OCI-LY3 (cell line): ENCODE results near the gene CSNK1G2.

Experiments used
- H2AFZ ChIP-seq: fragments of 200-600, 300-600 bp; shearing (Covaris generic); 2 replicates; pipeline ENCODE4 v1.6.0; 2014; ENCODE audit warnings: antibody characterized with exemption, low read depth, low read length
- H3K27ac ChIP-seq: fragments of 200-600, 300-600 bp; sonication (generic); 2 replicates; pipeline ENCODE4 v1.5.1; 2014; ENCODE audit warnings: mild to moderate bottlenecking, low read length, moderate library complexity, mixed read lengths
- H3K27me3 ChIP-seq: fragments of 200-600, 300-600 bp; sonication (generic); 2 replicates; pipeline ENCODE4 v1.6.1; 2014; ENCODE audit warnings: low read depth, low read length, mixed read lengths
- H3K36me3 ChIP-seq: fragments of 200-600, 300-600 bp; sonication (generic); replicated peaks from 2 replicates; pipeline ENCODE3; 2014; ENCODE audit warnings: low read depth, low read length, mixed read lengths
- H3K4me1 ChIP-seq: fragments of 300-600, 200-600 bp; sonication (generic); 2 replicates; pipeline ENCODE4 v1.6.1; 2014; ENCODE audit warnings: low read length, mixed read lengths
- H3K4me2 ChIP-seq: fragments of 200-600, 300-600 bp; sonication (generic); 2 replicates; pipeline ENCODE4 v1.6.1; 2014; ENCODE audit warnings: low read length, mixed read lengths
- H3K4me3 ChIP-seq: fragments of 300-600, 200-600 bp; sonication (generic); 2 replicates; pipeline ENCODE4 v1.5.1; 2014; ENCODE audit warnings: antibody characterized with exemption, mild to moderate bottlenecking, low read length, moderate library complexity
- H3K79me2 ChIP-seq: fragments of 300-600, 200-600 bp; shearing (Covaris generic); 2 replicates; pipeline ENCODE4 v1.6.1; 2014; ENCODE audit warnings: mild to moderate bottlenecking, low read length, mixed read lengths
- H3K9ac ChIP-seq: fragments of 300-600, 200-600 bp; shearing (Covaris generic); 2 replicates; pipeline ENCODE4 v1.6.0; 2014; ENCODE audit warnings: mild to moderate bottlenecking, low read length, moderate library complexity
- H3K9me3 ChIP-seq: fragments of 200-600, 300-600 bp; shearing (Covaris generic); 2 replicates; pipeline ENCODE4 v1.6.1; 2014; ENCODE audit warnings: low read length, mixed read lengths; ENCODE audit not compliant: insufficient read depth
- H4K20me1 ChIP-seq: fragments of 200-600, 300-600 bp; sonication (generic); 2 replicates; pipeline ENCODE4 v1.6.1; 2016; ENCODE audit warnings: low read length, mixed read lengths; ENCODE audit not compliant: insufficient read depth
- EZH2phosphoT487 ChIP-seq: fragments of 200-600 bp; shearing (Covaris generic); IDR thresholded peaks from 2 replicates; pipeline ENCODE4 v1.6.1; 2018; ENCODE audit warnings: antibody characterized with exemption, mixed run types, low read depth
- TF ChIP-seq, protein P1 (sequence below): fragments of 200-600, 300-600 bp; sonication (generic); IDR thresholded peaks from 2 replicates; pipeline ENCODE4 v1.5.1; 2014; ENCODE audit warnings: antibody characterized with exemption, low read length, low read depth

CSNK1G2 gene

GRCh38 chr19:2021453-2022140, 80.6 kb downstream of the CSNK1G2 start:
- Histone ChIP-seq H3K79me2 (no peaks in the 10 kb centered on the region), H4K20me1 (no peaks in the 10 kb centered on the region), H3K27me3 (0 out of 2 replicates have a peak, but pooled peaks cover 5% of the 10 kb centered on the region), H3K9me3 (peaks cover 3% of the 10 kb centered on the region; the same call in 1 of the 2 replicates), H3K4me3 (no peak overlapping the region), H3K4me1 (peaks cover 7% of the 10 kb centered on the region; the same call in 1 of the 2 replicates), H3K27ac (no peak overlapping the region), H3K4me2 (no peak overlapping the region), H3K9ac (no peak overlapping the region), H2AFZ (no peak overlapping the region), H3K36me3 (peaks cover 2% of the 10 kb centered on the region)
- TF ChIP-seq, protein P1, sequence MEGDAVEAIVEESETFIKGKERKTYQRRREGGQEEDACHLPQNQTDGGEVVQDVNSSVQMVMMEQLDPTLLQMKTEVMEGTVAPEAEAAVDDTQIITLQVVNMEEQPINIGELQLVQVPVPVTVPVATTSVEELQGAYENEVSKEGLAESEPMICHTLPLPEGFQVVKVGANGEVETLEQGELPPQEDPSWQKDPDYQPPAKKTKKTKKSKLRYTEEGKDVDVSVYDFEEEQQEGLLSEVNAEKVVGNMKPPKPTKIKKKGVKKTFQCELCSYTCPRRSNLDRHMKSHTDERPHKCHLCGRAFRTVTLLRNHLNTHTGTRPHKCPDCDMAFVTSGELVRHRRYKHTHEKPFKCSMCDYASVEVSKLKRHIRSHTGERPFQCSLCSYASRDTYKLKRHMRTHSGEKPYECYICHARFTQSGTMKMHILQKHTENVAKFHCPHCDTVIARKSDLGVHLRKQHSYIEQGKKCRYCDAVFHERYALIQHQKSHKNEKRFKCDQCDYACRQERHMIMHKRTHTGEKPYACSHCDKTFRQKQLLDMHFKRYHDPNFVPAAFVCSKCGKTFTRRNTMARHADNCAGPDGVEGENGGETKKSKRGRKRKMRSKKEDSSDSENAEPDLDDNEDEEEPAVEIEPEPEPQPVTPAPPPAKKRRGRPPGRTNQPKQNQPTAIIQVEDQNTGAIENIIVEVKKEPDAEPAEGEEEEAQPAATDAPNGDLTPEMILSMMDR: no peak
- no peak for TF ChIP-seq EZH2phosphoT487

- Histone ChIP-seq H3K79me2 (no peaks in the 10 kb centered on the region), H3K27ac (no peak overlapping the region), H3K9ac (no peak overlapping the region), H3K4me1 (peaks cover 6% of the 10 kb centered on the region; the same call in 1 of the 2 replicates), H3K36me3 (peaks cover 2% of the 10 kb centered on the region), H3K4me2 (no peak overlapping the region), H3K27me3 (0 out of 2 replicates have a peak, but pooled peaks cover 5% of the 10 kb centered on the region), H3K4me3 (no peak overlapping the region), H3K9me3 (peaks cover 3% of the 10 kb centered on the region; the same call in 1 of the 2 replicates), H2AFZ (no peak overlapping the region), H4K20me1 (no peaks in the 10 kb centered on the region)
- TF ChIP-seq EZH2phosphoT487: no peak
- TF ChIP-seq, protein P1: no peak
Measured at GRCh38 chr19:2022289-2022688, 81.3 kb downstream of the CSNK1G2 start.

DNA sequence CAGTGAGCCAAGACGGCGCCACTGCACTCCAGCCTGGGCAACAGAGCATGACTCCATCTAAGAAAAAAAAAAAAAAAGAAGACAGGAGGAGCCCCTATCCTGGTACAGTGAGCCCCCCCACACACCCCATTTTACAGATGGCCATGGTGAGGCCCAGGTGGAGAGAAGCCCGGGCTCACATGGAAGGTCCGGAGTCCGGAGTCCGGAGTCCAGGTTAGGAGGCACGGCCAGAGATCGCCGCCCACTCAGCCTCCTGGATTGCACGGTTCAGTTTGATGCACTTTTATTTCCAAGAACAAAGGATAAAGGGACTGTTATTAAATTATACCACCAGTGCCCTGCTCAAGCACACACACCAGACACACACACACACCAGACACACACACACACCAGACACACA, 85.8 kb downstream of the CSNK1G2 start:
- no peak for TF ChIP-seq EZH2phosphoT487
- TF ChIP-seq, protein P1: no peak
- H3K4me3 ChIP-seq: no peak overlapping the region
- peaks cover 3% of the 10 kb centered on the region; the same call in 1 of the 2 replicates for H3K9me3 ChIP-seq
- peaks cover 2% of the 10 kb centered on the region for H3K36me3 ChIP-seq
- H3K27ac ChIP-seq: no peak overlapping the region
- no peaks in the 10 kb centered on the region for H3K4me1 ChIP-seq
- H3K27me3 ChIP-seq: 0 out of 2 replicates have a peak, but pooled peaks cover 5% of the 10 kb centered on the region
- no peak overlapping the region for H2AFZ ChIP-seq
- H3K4me2 ChIP-seq: no peak overlapping the region
- H4K20me1 ChIP-seq: no peaks in the 10 kb centered on the region
- H3K9ac ChIP-seq: no peak overlapping the region
- no peaks in the 10 kb centered on the region for H3K79me2 ChIP-seq

- Histone ChIP-seq H3K9ac (no peak overlapping the region), H3K27ac (no peak overlapping the region), H3K27me3 (0 out of 2 replicates have a peak, but pooled peaks cover 5% of the 10 kb centered on the region), H3K4me3 (no peak overlapping the region), H3K79me2 (no peaks in the 10 kb centered on the region), H3K9me3 (peaks cover 3% of the 10 kb centered on the region; the same call in 1 of the 2 replicates), H4K20me1 (no peaks in the 10 kb centered on the region), H3K4me2 (no peak overlapping the region), H2AFZ (no peak overlapping the region), H3K36me3 (peaks cover 2% of the 10 kb centered on the region), H3K4me1 (peaks cover 4% of the 10 kb centered on the region)
- TF ChIP-seq, protein P1: no peak
- no peak for TF ChIP-seq EZH2phosphoT487
Measured at GRCh38 chr19:2027361-2027760, 86.4 kb downstream of the CSNK1G2 start.
